ENCODE results near the gene BTF3L4. TPM values are rescaled to one million over a fixed set of nuclear protein-coding genes. Genes with fewer than 3 reads are reported as not detected.

BTF3L4 gene
- total and polyA plus RNA-seq, 7 donors = 22.2 to 58.1 (median 42.9) TPM

DNA sequence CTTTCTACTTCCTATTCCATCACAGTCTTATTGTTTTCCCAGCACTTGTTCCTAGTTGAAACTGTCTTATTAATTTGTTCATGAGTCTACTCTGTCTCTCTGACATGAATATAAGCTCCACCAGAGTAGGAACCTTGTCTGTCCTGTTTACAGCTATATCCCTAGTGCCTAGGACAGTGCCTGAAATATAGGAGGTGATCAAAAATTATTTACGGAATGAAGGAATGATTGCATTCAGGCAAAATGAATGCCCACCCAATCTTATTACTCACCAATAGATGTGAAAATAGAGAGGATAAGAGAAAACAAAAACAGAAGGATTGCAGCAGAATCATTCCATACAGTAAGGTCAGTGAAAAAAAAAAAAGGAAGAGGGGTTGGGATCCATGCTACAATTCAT is 2.2 kb upstream of the BTF3L4 start:
- H3K4me1 ChIP-seq = peaks cover 0 to 37% (median 29%) of the 10 kb centered on the region in 4 donors
- no peak for DNase-seq
- H3K9me3 ChIP-seq = no peaks in the 10 kb centered on the region
- H3K27me3 ChIP-seq = no peaks in the 10 kb centered on the region
- TF ChIP-seq, protein P1, sequence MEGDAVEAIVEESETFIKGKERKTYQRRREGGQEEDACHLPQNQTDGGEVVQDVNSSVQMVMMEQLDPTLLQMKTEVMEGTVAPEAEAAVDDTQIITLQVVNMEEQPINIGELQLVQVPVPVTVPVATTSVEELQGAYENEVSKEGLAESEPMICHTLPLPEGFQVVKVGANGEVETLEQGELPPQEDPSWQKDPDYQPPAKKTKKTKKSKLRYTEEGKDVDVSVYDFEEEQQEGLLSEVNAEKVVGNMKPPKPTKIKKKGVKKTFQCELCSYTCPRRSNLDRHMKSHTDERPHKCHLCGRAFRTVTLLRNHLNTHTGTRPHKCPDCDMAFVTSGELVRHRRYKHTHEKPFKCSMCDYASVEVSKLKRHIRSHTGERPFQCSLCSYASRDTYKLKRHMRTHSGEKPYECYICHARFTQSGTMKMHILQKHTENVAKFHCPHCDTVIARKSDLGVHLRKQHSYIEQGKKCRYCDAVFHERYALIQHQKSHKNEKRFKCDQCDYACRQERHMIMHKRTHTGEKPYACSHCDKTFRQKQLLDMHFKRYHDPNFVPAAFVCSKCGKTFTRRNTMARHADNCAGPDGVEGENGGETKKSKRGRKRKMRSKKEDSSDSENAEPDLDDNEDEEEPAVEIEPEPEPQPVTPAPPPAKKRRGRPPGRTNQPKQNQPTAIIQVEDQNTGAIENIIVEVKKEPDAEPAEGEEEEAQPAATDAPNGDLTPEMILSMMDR (IDR thresholded peaks at IDR 0.05) = no peak
- TF ChIP-seq EP300 (IDR thresholded peaks at IDR 0.05) (no peak), POLR2AphosphoS5 (IDR thresholded peaks at IDR 0.05) (no peak), POLR2A (IDR thresholded peaks at IDR 0.05) (no peak)
- H3K4me3 ChIP-seq = peak overlapping the region in 2 of 4 donors; percentile 83
- no peak overlapping the region for H3K27ac ChIP-seq
- intact Hi-C loops (cut with DNase I) = loop anchor here (10.0 kb wide), 1 partner anchor 241 kb away; no protein-coding TSS in a partner anchor
- WGBS, 2 donors = 92 to 97% methylated on average over 1 of the region's 1 CpG
- H3K36me3 ChIP-seq = peaks cover 0 to 9% (median 0%) of the 10 kb centered on the region in 4 donors

DNA sequence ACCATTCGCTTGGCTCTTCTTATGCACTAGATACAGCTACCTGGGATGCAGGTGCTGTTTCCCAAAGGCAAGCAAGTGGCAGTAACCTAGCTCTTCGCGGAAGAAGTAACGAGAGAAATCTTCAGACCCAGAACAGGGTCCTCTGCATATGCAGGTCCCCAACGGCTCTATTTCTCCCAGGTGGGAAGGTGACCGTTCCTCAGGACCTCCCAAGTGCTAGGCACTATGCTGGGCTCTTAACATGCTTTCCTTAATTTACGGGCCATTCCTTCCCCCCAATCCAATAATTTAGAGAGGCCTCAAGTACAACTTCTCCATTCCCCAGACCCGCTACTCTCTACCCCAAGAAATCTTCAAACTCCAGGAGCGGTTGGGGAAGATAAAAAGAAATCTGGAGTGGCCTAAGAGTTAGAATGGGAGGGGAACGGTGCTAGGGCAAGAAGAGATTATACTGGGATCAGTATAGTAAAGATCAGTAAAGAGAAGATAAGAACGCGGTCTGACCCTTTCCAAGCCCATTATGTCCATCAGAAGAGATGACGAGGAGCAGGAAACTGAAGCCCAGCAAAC is 1.5 kb upstream of the BTF3L4 start:
- DNase-seq = no peak
- Histone ChIP-seq H3K27me3 (no peaks in the 10 kb centered on the region), H3K4me3 (peak overlapping the region; percentile 77 to 96 (median 83)), H3K9me3 (no peaks in the 10 kb centered on the region), H3K27ac (peak overlapping the region; percentile 88 to 94 (median 88)), H3K36me3 (peaks cover 0 to 9% (median 0%) of the 10 kb centered on the region in 4 donors), H3K4me1 (peaks cover 0 to 44% (median 33%) of the 10 kb centered on the region in 4 donors)
- intact Hi-C loops (cut with DNase I) = loop anchor here (1.0 to 10.0 kb wide), 3 partner anchors 21 to 240 kb away; partner anchors contain the start of genes KTI12 and ZFYVE9
- no peak for TF ChIP-seq EP300 (IDR thresholded peaks at IDR 0.05)
- TF ChIP-seq, protein P1 (IDR thresholded peaks at IDR 0.05) = no peak
- TF ChIP-seq POLR2A (IDR thresholded peaks at IDR 0.05) = no peak
- no peak for TF ChIP-seq POLR2AphosphoS5 (IDR thresholded peaks at IDR 0.05)
- WGBS, 2 donors = 1 to 3% methylated on average over 13 of the region's 13 CpGs

DNA sequence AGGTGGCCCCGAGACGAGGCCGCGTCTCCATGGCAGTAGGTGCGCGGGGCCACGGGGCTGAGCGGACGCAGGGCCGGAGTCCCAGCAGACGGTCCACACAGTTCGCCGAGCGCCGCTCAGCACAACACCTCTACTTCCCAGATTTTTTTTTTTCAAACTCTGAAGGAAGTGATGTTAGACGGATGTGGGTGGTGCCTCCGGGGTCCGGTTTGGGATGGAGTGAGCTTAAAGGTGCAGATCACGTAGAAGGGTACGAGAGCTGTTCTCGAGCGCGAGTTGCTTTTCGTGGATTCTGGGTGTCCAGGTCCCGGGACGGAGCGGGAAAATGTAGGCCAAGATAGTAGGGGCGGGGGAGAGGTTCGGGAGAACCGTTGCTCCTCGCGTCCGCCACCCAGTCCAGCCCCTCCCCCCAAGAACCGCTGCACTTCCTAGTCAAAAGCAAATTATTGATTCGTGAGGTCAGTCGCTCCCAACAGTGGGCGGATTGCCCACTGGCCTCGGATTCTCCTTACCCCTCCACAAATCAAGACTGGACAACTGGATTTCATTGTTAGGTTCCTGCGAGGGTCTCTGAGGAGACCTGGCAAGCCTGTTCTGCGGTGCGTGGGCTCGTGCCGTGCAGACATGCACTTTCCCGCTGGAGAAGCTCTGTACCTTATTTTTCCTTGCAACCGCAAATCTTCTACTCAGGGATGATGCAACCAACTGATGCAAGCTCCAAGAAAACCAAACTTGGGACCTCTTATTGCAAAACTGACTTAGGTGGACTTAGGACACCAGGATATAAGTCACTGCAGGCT is 829 bp upstream of the BTF3L4 start, which contains the start of gene TXNDC12:
TSS of gene TXNDC12 (minus strand) at position 126 of the 800 bp plus-strand sequence. CDS start at position 31, 95 bp downstream.
- no peak for TF ChIP-seq EP300 (IDR thresholded peaks at IDR 0.05)
- peak; percentile 44 to 67 for TF ChIP-seq POLR2A (IDR thresholded peaks at IDR 0.05)
- peak; percentile 76 to 91 (median 82) for TF ChIP-seq POLR2AphosphoS5 (IDR thresholded peaks at IDR 0.05)
- TF ChIP-seq, protein P1 (IDR thresholded peaks at IDR 0.05) = no peak
- WGBS, 2 donors = 0% methylated on average over 45 of the region's 45 CpGs
- intact Hi-C loops (cut with DNase I) = loop anchor here (1.0 to 10.0 kb wide), 3 partner anchors 22 to 240 kb away; partner anchors contain the start of genes KTI12 and ZFYVE9
- Histone ChIP-seq H3K27me3 (no peaks in the 10 kb centered on the region), H3K27ac (peak within 1 kb of the TSS; percentile 88 to 94 (median 88)), H3K4me3 (peak within 1 kb of the TSS; percentile 77 to 96 (median 83)), H3K9me3 (no peaks in the 10 kb centered on the region), H3K36me3 (peaks cover 0 to 13% (median 4%) of the 10 kb centered on the region in 4 donors), H3K4me1 (peaks cover 0 to 46% (median 33%) of the 10 kb centered on the region in 4 donors)
- peak; percentile 92 for DNase-seq

DNA sequence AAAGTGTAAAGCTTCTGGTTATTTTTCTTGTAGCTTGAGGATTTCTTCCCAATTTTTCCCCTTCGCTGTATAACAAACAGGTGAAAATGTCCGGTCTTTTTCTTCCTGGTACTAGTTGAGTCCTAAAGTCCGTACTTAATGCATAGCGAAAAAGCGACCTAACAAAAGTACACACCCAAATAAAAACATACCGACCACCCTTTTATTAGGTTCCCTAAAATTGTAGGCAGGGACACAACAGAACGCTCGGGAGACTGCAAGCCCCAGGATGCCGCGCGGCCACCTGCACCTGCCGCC is 281 bp upstream of the BTF3L4 start:
- peaks cover 0 to 46% (median 33%) of the 10 kb centered on the region in 4 donors for H3K4me1 ChIP-seq
- peaks cover 1 to 19% (median 9%) of the 10 kb centered on the region in 4 donors for H3K36me3 ChIP-seq
- peak overlapping the region; percentile 88 to 94 (median 88) for H3K27ac ChIP-seq
- DNase-seq = no peak
- H3K4me3 ChIP-seq = peak overlapping the region; percentile 77 to 96 (median 83)
- intact Hi-C loops (cut with DNase I) = loop anchor here (1.0 to 10.0 kb wide), 3 partner anchors 23 to 239 kb away; partner anchors contain the start of genes KTI12 and ZFYVE9
- 0 to 1% methylated on average over 12 of the region's 12 CpGs for WGBS, 2 donors
- H3K27me3 ChIP-seq = no peaks in the 10 kb centered on the region
- TF ChIP-seq POLR2AphosphoS5 (IDR thresholded peaks at IDR 0.05) = no peak
- no peak for TF ChIP-seq EP300 (IDR thresholded peaks at IDR 0.05)
- TF ChIP-seq, protein P1 (IDR thresholded peaks at IDR 0.05) = no peak
- TF ChIP-seq POLR2A (IDR thresholded peaks at IDR 0.05) = no peak
- H3K9me3 ChIP-seq = no peaks in the 10 kb centered on the region
